Karpas-422 (cell line): ENCODE results near the gene RPL28. TPM values are rescaled to one million over a fixed set of nuclear protein-coding genes. Genes with fewer than 3 reads are reported as not detected.
A peak's percentile ranks its signal among the peaks of the same experiment; 100 is the strongest.

Experiments
- DNase-seq: peaks from one replicate; pipeline ENCODE4 v3.0.0-alpha.2; 2015
- H2AFZ ChIP-seq: fragments of 200-600 bp; sonication (generic); 2 replicates; pipeline ENCODE4 v1.6.1; 2014; ENCODE audit warnings: antibody characterized with exemption, low read length, mixed read lengths
- H3K27ac ChIP-seq: fragments of 200-600 bp; sonication (generic); 2 replicates; pipeline ENCODE4 v1.5.1; 2014; ENCODE audit warnings: mild to moderate bottlenecking, low read length, moderate library complexity
- H3K27me3 ChIP-seq: fragments of 200-600 bp; sonication (generic); 2 replicates; pipeline ENCODE4 v1.6.1; 2014; ENCODE audit warnings: low read length, mixed read lengths
- H3K36me3 ChIP-seq: fragments of 200-600 bp; sonication (generic); 2 replicates; pipeline ENCODE4 v1.6.1; 2014; ENCODE audit warnings: low read length, mixed read lengths; ENCODE audit not compliant: insufficient read depth
- H3K4me1 ChIP-seq: fragments of 200-600 bp; sonication (generic); 2 replicates; pipeline ENCODE4 v1.6.1; 2014; ENCODE audit warnings: mild to moderate bottlenecking, low read length, mixed read lengths
- H3K4me2 ChIP-seq: fragments of 200-600 bp; sonication (generic); 2 replicates; pipeline ENCODE4 v1.6.1; 2014; ENCODE audit warnings: low read length, low read depth, mild to moderate bottlenecking; ENCODE audit not compliant: poor library complexity, severe bottlenecking
- H3K4me3 ChIP-seq: fragments of 200-600 bp; sonication (generic); 2 replicates; pipeline ENCODE4 v1.5.1; 2014; ENCODE audit warnings: mild to moderate bottlenecking, antibody characterized with exemption, low read length, mixed read lengths
- H3K79me2 ChIP-seq: fragments of 200-600 bp; sonication (generic); 2 replicates; pipeline ENCODE4 v1.6.1; 2014; ENCODE audit warnings: mild to moderate bottlenecking, low read length, mixed read lengths
- H3K9ac ChIP-seq: fragments of 200-600 bp; sonication (generic); 2 replicates; pipeline ENCODE4 v1.6.0; 2014; ENCODE audit warnings: low read length
- H3K9me2 ChIP-seq: fragments of 200-600 bp; sonication (generic), shearing (Covaris generic); replicated peaks from 2 replicates; pipeline ENCODE4 v1.6.0; 2014; ENCODE audit warnings: mild to moderate bottlenecking, low read length, moderate library complexity; ENCODE audit not compliant: insufficient read depth
- H3K9me3 ChIP-seq: fragments of 300-700, 200-600 bp; sonication (generic); 2 replicates; pipeline ENCODE4 v1.6.1; 2014; ENCODE audit warnings: low read length, mixed read lengths
- H4K20me1 ChIP-seq: fragments of 200-600 bp; sonication (generic); 2 replicates; pipeline ENCODE4 v1.6.1; 2014; ENCODE audit warnings: mild to moderate bottlenecking, antibody characterized with exemption, low read length, low read depth; ENCODE audit not compliant: insufficient read depth
- total RNA-seq: library from RNA; depleted of rRNA; stranded (reverse); fragments of >200 nt; shearing (Covaris generic); gene quantifications from 2 replicates; pipeline ENCODE4 v1.2.3, GENCODE V29; 2014; ENCODE audit warnings: low replicate concordance; rRNA removed

RPL28 gene
- total RNA-seq, 1 experiment from 2014 or later = 959 TPM

DNA sequence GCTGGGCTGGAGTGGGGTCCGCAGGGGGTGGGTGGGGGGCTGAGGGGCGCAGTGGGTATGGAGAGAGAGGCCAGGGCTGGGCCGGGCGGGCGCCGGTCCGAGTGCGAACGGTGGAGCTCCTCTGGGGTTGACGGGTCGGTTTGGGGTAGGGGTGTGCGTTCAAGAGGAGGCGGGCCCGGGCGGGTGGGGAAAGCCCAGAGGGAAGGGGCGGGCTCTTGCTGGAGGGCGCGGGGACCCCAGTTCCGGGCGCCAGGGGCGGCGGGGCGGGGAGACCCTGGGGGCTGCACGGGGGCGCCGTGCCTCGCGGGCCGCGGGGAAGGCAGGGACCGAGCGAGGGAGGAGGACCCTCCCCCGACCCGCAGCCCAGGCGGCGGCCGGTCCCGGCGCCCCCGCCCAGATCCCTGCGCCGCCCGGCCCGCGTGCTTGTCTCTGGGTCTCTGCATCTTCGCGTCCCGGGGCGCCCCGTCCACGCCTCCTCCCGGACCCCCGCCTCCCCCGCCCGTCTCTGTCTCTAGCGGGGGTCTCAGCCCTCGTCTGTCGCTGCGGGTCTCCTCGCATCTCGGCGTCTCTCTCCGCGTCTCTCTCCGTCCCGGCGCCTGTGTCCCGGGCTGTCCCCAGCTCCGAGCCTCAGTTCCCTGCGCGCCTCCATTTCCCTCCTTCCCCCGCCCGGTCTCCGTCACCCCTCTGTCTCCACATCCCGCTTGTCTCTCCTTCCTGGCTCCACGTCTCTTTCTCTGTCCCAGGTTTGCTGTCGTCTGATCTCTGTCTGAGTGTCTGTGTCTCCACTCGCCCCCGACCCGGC lies 65.6 kb downstream of the RPL28 start:
- Histone ChIP-seq H3K79me2 (no peaks in the 10 kb centered on the region), H3K9ac (no peak overlapping the region), H4K20me1 (no peaks in the 10 kb centered on the region; the same call in 1 of the 2 replicates), H3K9me3 (no peaks in the 10 kb centered on the region), H2AFZ (no peak overlapping the region), H3K27me3 (no peaks in the 10 kb centered on the region), H3K4me2 (no peak overlapping the region), H3K4me3 (no peak overlapping the region), H3K27ac (no peak overlapping the region), H3K9me2 (no peaks in the 10 kb centered on the region), H3K36me3 (peaks cover 6% of the 10 kb centered on the region), H3K4me1 (no peaks in the 10 kb centered on the region)
- no peak for DNase-seq

DNA sequence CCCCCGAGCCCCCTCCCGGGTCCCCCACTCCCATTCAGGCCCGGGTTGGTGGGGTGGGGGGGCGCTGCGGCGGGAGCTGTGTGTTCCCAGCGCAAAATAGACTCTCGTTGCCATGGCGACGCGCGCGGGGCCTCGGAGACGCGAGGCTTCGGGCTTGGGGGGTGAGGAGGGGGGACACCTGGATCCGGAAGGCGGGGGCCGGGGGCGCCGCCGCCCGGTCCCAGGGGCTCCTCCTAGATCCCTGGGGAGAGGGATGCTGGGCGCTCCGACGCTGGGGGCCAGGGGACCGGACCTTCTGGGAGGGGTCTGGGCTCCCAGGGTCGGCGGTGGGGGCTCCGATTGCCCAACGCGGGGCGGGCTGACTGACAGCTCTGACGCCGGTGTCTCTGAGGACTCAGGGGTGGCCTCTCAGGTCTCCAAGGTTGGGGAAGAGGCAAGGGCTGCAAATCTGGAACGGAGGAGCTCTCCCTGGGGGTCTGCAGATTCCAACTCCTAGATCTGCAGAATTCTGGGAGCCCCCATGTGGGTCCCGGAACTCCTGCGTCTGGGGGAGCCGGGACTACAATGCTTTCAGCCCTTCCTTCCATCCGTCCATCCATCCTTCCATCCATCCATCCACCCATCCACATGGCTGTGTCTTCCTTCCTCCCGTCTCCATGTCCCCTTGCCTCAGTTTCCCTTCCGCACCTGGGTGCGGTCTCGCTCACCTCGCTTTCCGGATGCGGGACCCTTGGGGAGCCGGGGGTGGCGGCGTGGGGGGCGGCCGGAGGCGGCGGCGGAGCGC lies 66.4 kb downstream of the RPL28 start:
- Histone ChIP-seq H3K4me2 (no peak overlapping the region), H3K4me1 (no peaks in the 10 kb centered on the region), H3K27ac (no peak overlapping the region), H3K27me3 (no peaks in the 10 kb centered on the region), H3K36me3 (peaks cover 6% of the 10 kb centered on the region), H3K79me2 (no peaks in the 10 kb centered on the region; the same call in 1 of the 2 replicates), H3K9me2 (no peaks in the 10 kb centered on the region), H3K4me3 (no peak overlapping the region), H3K9me3 (no peaks in the 10 kb centered on the region), H4K20me1 (no peaks in the 10 kb centered on the region; the same call in 1 of the 2 replicates), H2AFZ (no peak overlapping the region), H3K9ac (no peak overlapping the region)
- DNase-seq = peak; percentile 62

Other genes with a start within 250 kb of the RPL28 start
- gene TNNT1, start 236.7 kb upstream of the RPL28 start, total RNA-seq = 10.4 and 39.0 TPM in 2 replicates
- 0.93 and 1.2 TPM in 2 replicates for gene TNNI3, start 228.2 kb upstream of the RPL28 start, total RNA-seq
- 2.5 and 4.2 TPM in 2 replicates for gene DNAAF3, start 219.3 kb upstream of the RPL28 start, total RNA-seq
- not detected in 2 replicates for gene SYT5, start 205.6 kb upstream of the RPL28 start, total RNA-seq
- gene PTPRH, start 176.4 kb upstream of the RPL28 start, total RNA-seq = 1.4 TPM in 1 of 2 replicates, not detected in the other
- gene TMEM86B, start 157.2 kb upstream of the RPL28 start, total RNA-seq = 7.8 and 9.5 TPM in 2 replicates
- gene PPP6R1, start 126.9 kb upstream of the RPL28 start, total RNA-seq = 134 and 231 TPM in 2 replicates
- gene HSPBP1, start 105.8 kb upstream of the RPL28 start, total RNA-seq = 35.0 and 62.5 TPM in 2 replicates
- 15.5 and 31.0 TPM in 2 replicates for gene BRSK1, start 101.9 kb upstream of the RPL28 start, total RNA-seq
- gene TMEM150B, start 60.6 kb upstream of the RPL28 start, total RNA-seq = 0.61 TPM in 1 of 2 replicates, not detected in the other
- 10.3 and 46.1 TPM in 2 replicates for gene KMT5C, start 46.1 kb upstream of the RPL28 start, total RNA-seq
- not detected in 2 replicates for gene COX6B2, start 31.2 kb upstream of the RPL28 start, total RNA-seq
- gene GARIN5B, start 22.7 kb upstream of the RPL28 start, total RNA-seq = not detected in 2 replicates
- 0.40 and 0.41 TPM in 2 replicates for gene IL11, start 15.5 kb upstream of the RPL28 start, total RNA-seq
- gene TMEM190, start 9.1 kb upstream of the RPL28 start, total RNA-seq = not detected in 2 replicates
- 0.89 and 8.0 TPM in 2 replicates for gene TMEM238, start 1.6 kb upstream of the RPL28 start, total RNA-seq
- 291 and 1,094 TPM in 2 replicates for gene UBE2S, start 21.9 kb downstream of the RPL28 start, total RNA-seq
- not detected in 2 replicates for gene SHISA7, start 57.4 kb downstream of the RPL28 start, total RNA-seq
- 102 and 151 TPM in 2 replicates for gene ISOC2, start 75.7 kb downstream of the RPL28 start, total RNA-seq
- gene C19orf85, start 78.8 kb downstream of the RPL28 start, total RNA-seq = not detected in 2 replicates
- gene ZNF628, start 90.7 kb downstream of the RPL28 start, total RNA-seq = 1.1 and 6.2 TPM in 2 replicates
- 29.7 and 57.2 TPM in 2 replicates for gene NAT14, start 99.3 kb downstream of the RPL28 start, total RNA-seq
- 1.0 TPM in 1 of 2 replicates, not detected in the other for gene SSC5D, start 102.5 kb downstream of the RPL28 start, total RNA-seq
- gene SBK2, start 151.2 kb downstream of the RPL28 start, total RNA-seq = not detected in 2 replicates
- gene SBK3, start 159.6 kb downstream of the RPL28 start, total RNA-seq = not detected in 2 replicates
- 5.0 and 8.5 TPM in 2 replicates for gene ZNF579, start 194.9 kb downstream of the RPL28 start, total RNA-seq
- gene FIZ1, start 213.6 kb downstream of the RPL28 start, total RNA-seq = 6.4 and 12.2 TPM in 2 replicates
- gene ZNF524, start 214.4 kb downstream of the RPL28 start, total RNA-seq = 8.4 and 20.3 TPM in 2 replicates
- gene ZNF865, start 219.7 kb downstream of the RPL28 start, total RNA-seq = 3.6 and 8.6 TPM in 2 replicates
- gene ZNF784, start 238.6 kb downstream of the RPL28 start, total RNA-seq = 2.8 and 3.5 TPM in 2 replicates